ENCODE measurements around the gene MAP6D1. TPM values are rescaled to one million over a fixed set of nuclear protein-coding genes. Genes with fewer than 3 reads are reported as not detected.
"Not testable (repeated sequence)": the region's sequence is repeated elsewhere in the genome, so short reads cannot be mapped to it uniquely, and the experiment has no call there.

The MAP6D1 gene
- total RNA-seq, 2 donors from 2014 or later = 0.99 to 7.0 TPM

DNA sequence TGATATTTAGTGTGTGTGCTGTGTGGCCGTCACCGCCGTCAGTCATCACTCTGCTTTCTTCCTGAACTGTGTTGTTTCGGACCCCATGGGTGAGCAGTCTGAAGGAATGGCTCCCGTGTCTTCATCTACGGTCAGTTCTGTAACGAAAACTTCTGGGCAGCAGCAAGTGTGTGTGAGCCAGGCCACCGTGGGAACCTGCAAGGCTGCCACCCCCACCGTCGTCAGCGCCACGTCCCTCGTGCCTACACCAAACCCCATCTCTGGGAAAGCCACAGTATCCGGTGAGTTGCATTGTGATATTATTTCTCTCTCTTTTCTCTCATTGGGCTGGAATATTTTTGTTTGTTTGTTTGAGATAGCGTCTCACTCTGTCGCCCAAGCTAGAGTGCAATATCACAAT is 34.7 kb downstream of the MAP6D1 start:
- Histone ChIP-seq H3K27ac (no peak overlapping the region), H3K36me3 (replicated peaks in 1 of 2; ENCODE audit: insufficient read depth in 1 of 2, low read depth in 2 of 2) (peaks cover 8 to 14% of the 10 kb centered on the region in 2 donors), H3K4me1 (no peaks in the 10 kb centered on the region), H3K4me3 (no peak overlapping the region), H3K27me3 (no peaks in the 10 kb centered on the region), H3K9me3 (no peaks in the 10 kb centered on the region)
- DNase-seq (no peak), ATAC-seq (no peak)
- 92% methylated on average over 16 of the region's 16 CpGs for WGBS, 2 donors
- intact Hi-C loops (cut with DNase I) = no loop called here
- TF ChIP-seq POLR2A (IDR thresholded peaks at IDR 0.05) = no peak
- TF ChIP-seq, protein P1, sequence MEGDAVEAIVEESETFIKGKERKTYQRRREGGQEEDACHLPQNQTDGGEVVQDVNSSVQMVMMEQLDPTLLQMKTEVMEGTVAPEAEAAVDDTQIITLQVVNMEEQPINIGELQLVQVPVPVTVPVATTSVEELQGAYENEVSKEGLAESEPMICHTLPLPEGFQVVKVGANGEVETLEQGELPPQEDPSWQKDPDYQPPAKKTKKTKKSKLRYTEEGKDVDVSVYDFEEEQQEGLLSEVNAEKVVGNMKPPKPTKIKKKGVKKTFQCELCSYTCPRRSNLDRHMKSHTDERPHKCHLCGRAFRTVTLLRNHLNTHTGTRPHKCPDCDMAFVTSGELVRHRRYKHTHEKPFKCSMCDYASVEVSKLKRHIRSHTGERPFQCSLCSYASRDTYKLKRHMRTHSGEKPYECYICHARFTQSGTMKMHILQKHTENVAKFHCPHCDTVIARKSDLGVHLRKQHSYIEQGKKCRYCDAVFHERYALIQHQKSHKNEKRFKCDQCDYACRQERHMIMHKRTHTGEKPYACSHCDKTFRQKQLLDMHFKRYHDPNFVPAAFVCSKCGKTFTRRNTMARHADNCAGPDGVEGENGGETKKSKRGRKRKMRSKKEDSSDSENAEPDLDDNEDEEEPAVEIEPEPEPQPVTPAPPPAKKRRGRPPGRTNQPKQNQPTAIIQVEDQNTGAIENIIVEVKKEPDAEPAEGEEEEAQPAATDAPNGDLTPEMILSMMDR (IDR thresholded peaks at IDR 0.05) = no peak

DNA sequence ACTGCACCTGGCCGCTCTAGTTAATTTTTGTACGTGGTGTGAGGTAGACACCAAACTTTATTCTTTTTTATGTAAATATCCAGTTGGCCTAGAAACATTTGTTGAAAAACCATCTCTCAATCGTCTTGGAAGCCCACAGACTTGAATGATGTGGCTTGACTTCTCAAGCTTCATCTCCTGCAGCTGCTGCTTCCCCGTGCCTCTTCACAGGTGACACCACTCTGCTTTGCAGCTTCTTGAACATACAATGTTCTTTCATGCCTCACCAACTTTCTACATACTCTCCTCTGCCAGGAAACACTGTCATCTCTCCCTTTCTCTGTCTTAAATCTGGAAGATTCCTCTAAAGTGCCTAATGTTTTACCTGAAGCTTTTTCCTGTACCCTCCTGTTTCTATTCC is 35.6 kb downstream of the MAP6D1 start:
- Histone ChIP-seq H3K9me3 (no peaks in the 10 kb centered on the region), H3K27me3 (no peaks in the 10 kb centered on the region), H3K4me1 (no peaks in the 10 kb centered on the region), H3K36me3 (replicated peaks in 1 of 2; ENCODE audit: insufficient read depth in 1 of 2, low read depth in 2 of 2) (peaks cover 8 to 14% of the 10 kb centered on the region in 2 donors), H3K27ac (no peak overlapping the region), H3K4me3 (no peak overlapping the region)
- WGBS, 2 donors = 87 to 90% methylated on average over 4 of the region's 4 CpGs
- ATAC-seq = no peak
- DNase-seq = no peak
- intact Hi-C loops (cut with DNase I) = no loop called here
- no peak for TF ChIP-seq POLR2A (IDR thresholded peaks at IDR 0.05)
- TF ChIP-seq, protein P1 (IDR thresholded peaks at IDR 0.05) = no peak

DNA sequence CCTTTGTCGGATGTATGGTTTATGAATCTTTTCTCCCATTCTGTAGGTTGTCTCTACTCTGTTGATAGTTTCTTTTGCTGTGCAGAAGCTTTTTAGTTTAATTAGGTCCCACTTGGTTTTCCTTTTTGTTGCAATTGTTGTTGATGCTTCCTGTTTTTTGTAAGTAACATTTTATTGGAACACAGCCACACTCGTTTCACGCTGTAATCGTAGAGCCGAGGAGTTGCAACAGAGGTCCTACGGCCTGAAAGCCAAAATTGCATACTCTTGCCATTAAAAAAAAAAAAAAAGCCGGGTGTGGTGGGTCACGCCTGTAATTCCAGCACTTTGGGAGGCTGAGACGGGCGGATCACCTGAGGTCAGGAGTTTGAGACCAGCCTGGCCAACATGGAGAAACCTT is 40.9 kb downstream of the MAP6D1 start:
- intact Hi-C loops (cut with DNase I); H3K4me1 ChIP-seq; H3K9me3 ChIP-seq; H3K36me3 ChIP-seq (replicated peaks in 1 of 2; ENCODE audit: insufficient read depth in 1 of 2, low read depth in 2 of 2); DNase-seq; H3K4me3 ChIP-seq; H3K27me3 ChIP-seq; H3K27ac ChIP-seq; ATAC-seq: not testable (repeated sequence)
- 80 to 96% methylated on average over 10 of the region's 10 CpGs for WGBS, 2 donors

DNA sequence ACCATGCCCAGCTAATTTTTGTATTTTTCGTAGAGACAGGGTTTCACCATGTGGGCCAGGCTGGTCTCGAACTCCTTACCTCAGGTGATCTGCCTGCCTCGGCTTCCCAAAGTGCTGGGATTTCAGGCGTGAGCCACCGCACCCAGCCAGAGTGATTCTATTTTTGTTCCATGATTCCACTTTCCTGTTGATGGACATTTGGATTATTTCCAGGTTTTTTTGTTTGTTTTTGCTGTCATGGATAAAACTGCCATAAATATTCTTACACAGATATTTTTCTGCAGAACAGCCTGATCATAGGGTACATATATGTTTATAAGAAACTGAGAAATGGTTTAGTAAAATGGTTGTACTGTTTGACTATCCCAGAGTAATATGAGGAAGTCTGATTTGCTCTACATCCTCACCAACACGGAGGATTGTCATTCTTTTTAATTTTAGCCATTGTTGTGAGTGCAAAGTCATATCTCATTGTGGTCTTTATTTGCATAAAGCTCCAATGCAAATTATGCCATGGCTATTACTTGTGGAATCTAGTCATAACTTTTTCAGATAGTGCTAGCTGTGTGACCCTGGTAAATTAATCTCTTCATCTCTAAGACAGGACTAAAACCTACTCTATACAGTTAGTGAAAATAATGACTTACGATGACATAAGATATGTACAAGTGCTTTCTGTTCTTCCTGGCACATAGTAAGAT is 42.7 kb downstream of the MAP6D1 start:
- Histone ChIP-seq H3K36me3 (replicated peaks in 1 of 2; ENCODE audit: insufficient read depth in 1 of 2, low read depth in 2 of 2) (peaks cover 9 to 11% of the 10 kb centered on the region in 2 donors), H3K27ac (no peak overlapping the region), H3K4me3 (no peak overlapping the region), H3K27me3 (no peaks in the 10 kb centered on the region), H3K9me3 (no peaks in the 10 kb centered on the region), H3K4me1 (no peaks in the 10 kb centered on the region)
- WGBS, 2 donors = 76 to 79% methylated on average over 7 of the region's 7 CpGs
- TF ChIP-seq, protein P1 (IDR thresholded peaks at IDR 0.05) = no peak
- no peak for TF ChIP-seq POLR2A (IDR thresholded peaks at IDR 0.05)
- ATAC-seq (no peak), DNase-seq (no peak)
- intact Hi-C loops (cut with DNase I) = no loop called here

DNA sequence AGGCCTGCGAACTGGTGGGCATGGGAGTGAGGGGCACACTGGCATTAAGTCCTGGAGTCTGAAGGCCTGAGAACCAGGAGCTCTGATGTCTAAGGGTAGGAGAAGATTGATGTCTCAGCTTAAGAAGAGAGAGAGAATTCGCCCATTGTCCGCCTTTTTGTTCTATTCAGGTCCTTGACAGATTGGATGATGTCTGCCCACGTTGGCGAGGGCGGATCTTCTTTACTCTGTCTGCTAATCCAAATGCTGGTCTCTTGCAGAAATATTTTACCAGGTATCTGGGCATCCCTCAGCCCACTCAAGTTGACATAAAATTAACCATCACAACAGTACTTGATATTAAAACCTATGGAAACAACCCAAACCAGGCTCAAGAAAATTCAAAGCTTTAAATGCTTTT is 44.1 kb downstream of the MAP6D1 start:
- Histone ChIP-seq H3K27ac (no peak overlapping the region), H3K36me3 (replicated peaks in 1 of 2; ENCODE audit: insufficient read depth in 1 of 2, low read depth in 2 of 2) (peaks cover 5 to 14% of the 10 kb centered on the region in 2 donors), H3K9me3 (no peaks in the 10 kb centered on the region), H3K27me3 (no peaks in the 10 kb centered on the region), H3K4me1 (no peaks in the 10 kb centered on the region), H3K4me3 (no peak overlapping the region)
- TF ChIP-seq POLR2A (IDR thresholded peaks at IDR 0.05) = no peak
- TF ChIP-seq, protein P1 (IDR thresholded peaks at IDR 0.05) = no peak
- no peak for ATAC-seq
- WGBS, 2 donors = 89 to 96% methylated on average over 6 of the region's 6 CpGs
- no peak for DNase-seq
- intact Hi-C loops (cut with DNase I) = no loop called here

Data from body of pancreas (tissue), 4 donors.